HCT116 (cell line): ENCODE data around the gene FUCA2. TPM values are rescaled to one million over a fixed set of nuclear protein-coding genes. Genes with fewer than 3 reads are reported as not detected.

Experiments
- ATAC-seq: fragments of 200-7000 bp; cut with Tn5 transposase; 2 replicates; pipeline ENCODE4 v1.9.1; 2020; ENCODE audit warnings: mild to moderate bottlenecking, moderate library complexity
- BruUV-seq: library from RNA; stranded (reverse); fragments of 400-500 nt; replicated peaks from 2 replicates; lab custom pipeline; 2021; lab: Mats Ljungman, UMichigan
- CTCF ChIA-PET: fragments of 300-600 bp; sonication (Branson Sonifier 250); formaldehyde crosslinking; loops from one replicate; lab custom pipeline; 2021; ENCODE audit warnings: antibody characterized with exemption; lab: Charles Lee
- POLR2A ChIA-PET: fragments of 300-600, 350-600 bp; sonication (Branson Sonifier 250); formaldehyde crosslinking; loops from one replicate; lab custom pipeline; 2021; ENCODE audit warnings: antibody characterized with exemption; lab: Charles Lee
- RAD21 ChIA-PET, 2 experiments: fragments of 300-600 bp; sonication (Branson Sonifier 250); formaldehyde crosslinking; loops; one replicate each; lab custom pipeline; 2023; ENCODE audit warnings: low total read pairs in 2 of 2; ENCODE audit not compliant: uncharacterized antibody in 2 of 2, unreplicated experiment in 2 of 2, low non-redundant PET in 1 of 2; lab: Charles Lee
- DNase-seq: peaks from one replicate; pipeline ENCODE4 v3.0.0-alpha.2; 2010; ENCODE audit warnings: low read depth, low spot score
- H2AFZ ChIP-seq: fragments of 200-600 bp; shearing (Covaris generic), sonication (generic); 2 replicates; pipeline ENCODE4 v1.6.1; 2017; ENCODE audit warnings: low read depth, mixed run types, mixed read lengths, antibody characterized with exemption, low read length; ENCODE audit not compliant: poor library complexity, severe bottlenecking
- H3K27ac ChIP-seq: 2 replicates; pipeline ENCODE4 v1.5.1; 2012; ENCODE audit warnings: low read depth, low read length
- H3K27me3 ChIP-seq: fragments of 200-600 bp; sonication (generic); 2 replicates; pipeline ENCODE4 v1.6.1; 2016; ENCODE audit warnings: mixed run types, low read length, mixed read lengths; ENCODE audit not compliant: insufficient read depth
- H3K36me3 ChIP-seq, 2 experiments: fragments of 200-500 bp in 1 of 2; fragments of 200-600 bp in 1 of 2; sonication (Bioruptor generic) in 1 of 2; sonication (generic) in 1 of 2; 2 replicates each; pipeline versions ENCODE4 v1.5.1 to v1.6.1; 2014 to 2016; ENCODE audit warnings: low read length in 2 of 2, inconsistent platforms in 1 of 2, mixed read lengths in 1 of 2, mixed run types in 1 of 2; ENCODE audit not compliant: insufficient read depth in 2 of 2, control insufficient read depth in 1 of 2
- H3K4me1 ChIP-seq, 2 experiments: fragments of 200-600 bp in 1 of 2; sonication (generic) in 1 of 2; 2 replicates each; pipeline versions ENCODE4 v1.5.1 to v1.6.1; 2012 to 2017; ENCODE audit warnings: low read length in 2 of 2, inconsistent platforms in 1 of 2, mild to moderate bottlenecking in 1 of 2, mixed read lengths in 1 of 2, mixed run types in 1 of 2, moderate library complexity in 1 of 2; ENCODE audit not compliant: insufficient read depth in 2 of 2, control insufficient read depth in 1 of 2
- H3K4me2 ChIP-seq: fragments of 200-600 bp; sonication (generic); 2 replicates; pipeline ENCODE4 v1.6.1; 2017; ENCODE audit warnings: mixed run types, low read length, mixed read lengths
- H3K4me3 ChIP-seq, 2 experiments: fragments of 200-600 bp in 1 of 2; sonication (generic) in 1 of 2; replicated peaks in 1 of 2; 2 replicates each; pipeline ENCODE4 v1.5.1; 2011 to 2016; ENCODE audit warnings: low read length in 2 of 2, control low read depth in 1 of 2, low read depth in 1 of 2, mild to moderate bottlenecking in 1 of 2, mixed read lengths in 1 of 2, mixed run types in 1 of 2
- H3K79me2 ChIP-seq: fragments of 200-600 bp; sonication (generic); 2 replicates; pipeline ENCODE4 v1.6.1; 2017; ENCODE audit warnings: mild to moderate bottlenecking, mixed run types, low read length, moderate library complexity, mixed read lengths; ENCODE audit not compliant: insufficient read depth
- H3K9ac ChIP-seq: fragments of 200-600 bp; sonication (generic); 2 replicates; pipeline ENCODE4 v1.6.1; 2016; ENCODE audit warnings: low read length, mixed read lengths
- H3K9me2 ChIP-seq: fragments of 200-600 bp; sonication (generic), shearing (Covaris generic); 2 replicates; pipeline ENCODE4 v1.6.1; 2017; ENCODE audit warnings: mixed run types, mild to moderate bottlenecking, moderate library complexity; ENCODE audit not compliant: insufficient read depth
- H3K9me3 ChIP-seq, 2 experiments: fragments of 200-500 bp in 1 of 2; fragments of 200-600 bp in 1 of 2; sonication (Bioruptor generic) in 1 of 2; sonication (generic) in 1 of 2; 2 replicates each; pipeline ENCODE4 v1.6.1; 2014 to 2017; ENCODE audit warnings: low read length in 2 of 2, mixed read lengths in 2 of 2, inconsistent platforms in 1 of 2, low read depth in 1 of 2, mild to moderate bottlenecking in 1 of 2, mixed run types in 1 of 2, moderate library complexity in 1 of 2; ENCODE audit not compliant: control insufficient read depth in 1 of 2, insufficient read depth in 1 of 2
- H4K20me1 ChIP-seq: fragments of 200-600 bp; sonication (generic), shearing (Covaris generic); 2 replicates; pipeline ENCODE4 v1.6.1; 2017; ENCODE audit warnings: mixed run types, mild to moderate bottlenecking, moderate library complexity; ENCODE audit not compliant: insufficient read depth
- CBX3 ChIP-seq: IDR thresholded peaks from 2 replicates; pipeline ENCODE4 v1.6.1; 2012; ENCODE audit warnings: low read depth
- CEBPB ChIP-seq: IDR thresholded peaks from 2 replicates; pipeline ENCODE4 v1.6.1; 2012; ENCODE audit warnings: low read depth
- EZH2phosphoT487 ChIP-seq: fragments of 200-600 bp; IDR thresholded peaks from 2 replicates; pipeline ENCODE4 v1.6.1; 2018; ENCODE audit warnings: antibody characterized with exemption, borderline replicate concordance
- FOSL1 ChIP-seq: IDR thresholded peaks from 2 replicates; pipeline ENCODE4 v1.6.1; 2012; ENCODE audit warnings: low read depth
- POLR2A ChIP-seq: IDR thresholded peaks from 2 replicates; pipeline ENCODE4 v1.7.0; 2011; ENCODE audit warnings: borderline replicate concordance; ENCODE audit not compliant: insufficient read depth, insufficient read length; ENCODE audit errors: extremely low read depth
- POLR2AphosphoS5 ChIP-seq: IDR thresholded peaks from 2 replicates; pipeline ENCODE4 v1.6.1; 2011; ENCODE audit warnings: mild to moderate bottlenecking, low read depth, low read length, moderate library complexity
- RAD21 ChIP-seq: IDR thresholded peaks from 2 replicates; pipeline ENCODE4 v1.6.1; 2012; ENCODE audit warnings: low read depth, mild to moderate bottlenecking
- SIN3A ChIP-seq: IDR thresholded peaks from 2 replicates; pipeline ENCODE4 v1.6.1; 2012; ENCODE audit warnings: low read depth
- YY1 ChIP-seq: IDR thresholded peaks from 2 replicates; pipeline ENCODE4 v1.6.1; 2011; ENCODE audit warnings: low read length, low read depth, moderate library complexity, mild to moderate bottlenecking; ENCODE audit not compliant: insufficient replicate concordance; ENCODE audit errors: extremely low read depth
- ZFX ChIP-seq: fragments of 450-650 bp; IDR thresholded peaks from 2 replicates; pipeline ENCODE4 v1.6.1; 2017
- ZNF274 ChIP-seq: fragments of 200-500 bp; sonication (Bioruptor generic); IDR thresholded peaks from 2 replicates; pipeline ENCODE4 v1.6.1; 2014; ENCODE audit warnings: mild to moderate bottlenecking, low read depth, low read length, inconsistent platforms
- intact Hi-C: fragments of 100-400 bp; cut with micrococcal nuclease; formaldehyde crosslinking; loops from 2 replicates; pipeline ENCODE4 v1.10.0; 2022
- total RNA-seq: library from RNA; stranded (reverse); gene quantifications from one replicate; pipeline ENCODE4 v1.2.1, GENCODE V29; 2021; ENCODE audit not compliant: unreplicated experiment
- TF ChIP-seq, protein P1 (sequence below), 3 experiments: fragments of 200-600 bp in 1 of 3; sonication (generic) in 1 of 3; IDR thresholded peaks in 2 of 3; conservative IDR thresholded peaks in 1 of 3; 2 replicates each; pipeline ENCODE4 v1.5.1; 2012 to 2017; ENCODE audit warnings: low read depth in 2 of 3, low read length in 2 of 3, antibody characterized with exemption in 1 of 3, borderline replicate concordance in 1 of 3, control low read depth in 1 of 3, mild to moderate bottlenecking in 1 of 3, mixed read lengths in 1 of 3, mixed run types in 1 of 3, moderate library complexity in 1 of 3; ENCODE audit not compliant: insufficient read depth in 1 of 3

The FUCA2 gene
- total RNA-seq, 1 experiment from 2014 or later, result 75.4 TPM

DNA sequence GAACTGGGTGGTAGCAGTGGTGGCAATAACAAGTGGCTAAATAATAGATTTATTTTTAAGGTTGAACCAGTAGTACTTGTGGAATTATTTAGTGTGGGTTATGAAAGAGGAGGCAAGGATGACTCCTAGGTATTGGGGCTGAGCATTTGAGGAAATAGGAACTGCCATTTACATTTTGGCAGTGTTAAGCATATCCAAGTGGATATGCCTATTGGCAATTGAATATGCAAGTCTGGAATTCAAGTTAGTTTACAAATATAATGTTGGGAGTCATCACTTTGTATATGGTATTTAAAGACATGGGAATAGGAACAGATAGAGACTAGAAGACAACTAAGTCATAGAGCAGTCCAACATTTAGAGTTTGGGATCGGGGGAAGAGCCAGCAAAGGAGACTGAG is 35.0 kb downstream of the FUCA2 start:
- Histone ChIP-seq H3K36me3 (0 out of 4 replicates have a peak, but pooled peaks cover 0 to 4% of the 10 kb centered on the region in 2 experiments), H3K9me3 (no peaks in the 10 kb centered on the region), H3K9me2 (no peaks in the 10 kb centered on the region), H3K27me3 (no peaks in the 10 kb centered on the region), H4K20me1 (no peaks in the 10 kb centered on the region), H3K27ac (no peak overlapping the region), H3K4me3 (no peak overlapping the region), H3K79me2 (no peaks in the 10 kb centered on the region), H2AFZ (no peak overlapping the region), H3K4me2 (no peak overlapping the region), H3K4me1 (no peaks in the 10 kb centered on the region), H3K9ac (no peak overlapping the region)
- POLR2A ChIA-PET, result no interaction called here
- RAD21 ChIA-PET, result no interaction called here
- intact Hi-C loops, result no loop called here
- BruUV-seq, result no TSS peak
- TF ChIP-seq, protein P1, sequence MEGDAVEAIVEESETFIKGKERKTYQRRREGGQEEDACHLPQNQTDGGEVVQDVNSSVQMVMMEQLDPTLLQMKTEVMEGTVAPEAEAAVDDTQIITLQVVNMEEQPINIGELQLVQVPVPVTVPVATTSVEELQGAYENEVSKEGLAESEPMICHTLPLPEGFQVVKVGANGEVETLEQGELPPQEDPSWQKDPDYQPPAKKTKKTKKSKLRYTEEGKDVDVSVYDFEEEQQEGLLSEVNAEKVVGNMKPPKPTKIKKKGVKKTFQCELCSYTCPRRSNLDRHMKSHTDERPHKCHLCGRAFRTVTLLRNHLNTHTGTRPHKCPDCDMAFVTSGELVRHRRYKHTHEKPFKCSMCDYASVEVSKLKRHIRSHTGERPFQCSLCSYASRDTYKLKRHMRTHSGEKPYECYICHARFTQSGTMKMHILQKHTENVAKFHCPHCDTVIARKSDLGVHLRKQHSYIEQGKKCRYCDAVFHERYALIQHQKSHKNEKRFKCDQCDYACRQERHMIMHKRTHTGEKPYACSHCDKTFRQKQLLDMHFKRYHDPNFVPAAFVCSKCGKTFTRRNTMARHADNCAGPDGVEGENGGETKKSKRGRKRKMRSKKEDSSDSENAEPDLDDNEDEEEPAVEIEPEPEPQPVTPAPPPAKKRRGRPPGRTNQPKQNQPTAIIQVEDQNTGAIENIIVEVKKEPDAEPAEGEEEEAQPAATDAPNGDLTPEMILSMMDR (IDR thresholded peaks at IDR 0.05 in 2 of 3, conservative IDR thresholded peaks at IDR 0.05 in 1 of 3; ENCODE audit: borderline replicate concordance in 1 of 3, insufficient read depth in 1 of 3, low read depth in 2 of 3, low read length in 2 of 3), result no peak
- TF ChIP-seq SIN3A (no peak), CEBPB (no peak), EZH2phosphoT487 (no peak), ZNF274 (no peak), ZFX (no peak), POLR2AphosphoS5 (no peak), CBX3 (no peak), RAD21 (no peak), YY1 (no peak), FOSL1 (no peak), POLR2A (no peak)
- CTCF ChIA-PET, result no interaction called here
- DNase-seq, result no peak
- ATAC-seq, result no peak
